Esophagus squamous epithelium (tissue), 4 donors: Measurements from ENCODE around the gene ITGB5.

Experiments
- POLR2A ChIP-seq, 4 donors: fragments of 450-650 bp; IDR thresholded peaks; one replicate each; pipeline ENCODE4 v1.6.1; 2017; ENCODE audit warnings: antibody characterized with exemption in 4 of 4, mild to moderate bottlenecking in 4 of 4, moderate library complexity in 3 of 4
- TF ChIP-seq, protein P1 (sequence below), 6 experiments: fragments of 450-650 bp in 4 of 6; fragments of 200-600 bp in 2 of 6; sonication (generic) in 2 of 6; IDR thresholded peaks; one replicate each; pipeline ENCODE4 v1.5.1; 2016 to 2019; ENCODE audit warnings: antibody characterized with exemption in 6 of 6, mild to moderate bottlenecking in 4 of 6, moderate library complexity in 4 of 6

DNA sequence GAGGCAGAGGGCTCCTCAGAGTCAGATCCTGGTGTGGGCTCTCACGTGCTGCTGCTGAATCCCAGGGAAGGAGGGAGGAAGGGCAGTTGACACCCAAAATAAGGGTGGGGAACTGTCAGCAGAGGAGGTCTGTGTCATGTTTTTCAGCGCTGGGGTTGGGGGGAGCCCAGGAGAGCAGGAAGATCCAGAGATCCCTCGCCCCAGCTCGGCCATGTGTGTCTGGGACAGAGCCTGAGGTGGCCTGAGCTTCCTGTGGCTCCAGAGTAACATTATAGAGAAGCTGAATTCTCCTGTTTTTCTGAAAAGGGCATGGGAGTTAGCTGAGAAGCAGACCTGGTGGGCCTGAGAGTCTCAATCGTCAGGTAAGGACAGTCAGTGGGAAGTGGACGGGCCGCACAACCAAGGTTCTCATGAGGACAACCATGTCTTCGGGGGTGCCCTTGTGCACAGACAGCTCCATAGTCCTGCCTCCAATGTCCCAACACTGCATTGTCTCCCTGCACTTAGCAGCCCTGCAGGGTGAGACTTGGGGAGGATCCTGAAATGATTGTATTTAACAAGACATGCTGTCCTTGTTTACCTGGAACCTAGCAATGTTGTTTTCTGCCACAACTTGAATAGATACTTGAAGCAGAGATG is 138.5 kb downstream of the ITGB5 start:
- TF ChIP-seq, protein P1, sequence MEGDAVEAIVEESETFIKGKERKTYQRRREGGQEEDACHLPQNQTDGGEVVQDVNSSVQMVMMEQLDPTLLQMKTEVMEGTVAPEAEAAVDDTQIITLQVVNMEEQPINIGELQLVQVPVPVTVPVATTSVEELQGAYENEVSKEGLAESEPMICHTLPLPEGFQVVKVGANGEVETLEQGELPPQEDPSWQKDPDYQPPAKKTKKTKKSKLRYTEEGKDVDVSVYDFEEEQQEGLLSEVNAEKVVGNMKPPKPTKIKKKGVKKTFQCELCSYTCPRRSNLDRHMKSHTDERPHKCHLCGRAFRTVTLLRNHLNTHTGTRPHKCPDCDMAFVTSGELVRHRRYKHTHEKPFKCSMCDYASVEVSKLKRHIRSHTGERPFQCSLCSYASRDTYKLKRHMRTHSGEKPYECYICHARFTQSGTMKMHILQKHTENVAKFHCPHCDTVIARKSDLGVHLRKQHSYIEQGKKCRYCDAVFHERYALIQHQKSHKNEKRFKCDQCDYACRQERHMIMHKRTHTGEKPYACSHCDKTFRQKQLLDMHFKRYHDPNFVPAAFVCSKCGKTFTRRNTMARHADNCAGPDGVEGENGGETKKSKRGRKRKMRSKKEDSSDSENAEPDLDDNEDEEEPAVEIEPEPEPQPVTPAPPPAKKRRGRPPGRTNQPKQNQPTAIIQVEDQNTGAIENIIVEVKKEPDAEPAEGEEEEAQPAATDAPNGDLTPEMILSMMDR (IDR thresholded peaks at IDR 0.05), result no peak
- TF ChIP-seq POLR2A (IDR thresholded peaks at IDR 0.05), result no peak
